ENCODE results near the gene CREB1.

The CREB1 gene

DNA sequence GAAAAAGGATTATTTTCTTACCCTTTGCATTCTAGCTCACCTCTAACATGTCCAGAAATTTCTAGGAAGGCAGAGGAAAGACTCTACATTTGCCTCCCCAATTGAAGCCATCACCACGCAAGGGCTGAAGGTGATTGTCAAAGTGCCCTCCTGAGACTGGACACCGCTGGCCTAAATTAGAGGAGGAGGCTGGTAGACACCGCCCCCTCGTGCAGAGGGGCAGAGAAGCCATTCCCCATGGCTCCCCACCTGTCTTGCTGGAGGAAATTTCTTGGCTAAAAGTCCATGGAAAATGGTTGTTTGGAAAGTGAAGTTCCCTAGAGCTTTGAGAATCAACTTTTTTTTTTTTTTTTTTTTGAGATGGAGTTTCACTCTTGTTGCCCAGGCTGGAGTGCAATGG is 31.3 kb upstream of the CREB1 start:
- H3K4me1 ChIP-seq (ENCODE audit: control insufficient read depth in 1 of 2, insufficient read depth in 2 of 2, low read length in 2 of 2) = no peaks in the 10 kb centered on the region
- no CpG with 5 or more reads among the region's 4 CpGs for WGBS (ENCODE audit: extremely low coverage, insufficient coverage, insufficient read length)
- H4K12ac ChIP-seq (ENCODE audit: low read depth, low read length) = no peak overlapping the region
- no peak overlapping the region for H3K4me3 ChIP-seq (ENCODE audit: low read depth, low read length)
- no peaks in the 10 kb centered on the region for H3K79me2 ChIP-seq (ENCODE audit: control insufficient read depth, insufficient read depth, low read length, poor library complexity)
- no peak overlapping the region for H3K18ac ChIP-seq (ENCODE audit: low read length)
- H2BK120ac ChIP-seq (ENCODE audit: insufficient read depth, low read length, poor library complexity) = no peak overlapping the region
- H2BK5ac ChIP-seq (ENCODE audit: low read depth, low read length, poor library complexity) = no peak overlapping the region
- no peaks in the 10 kb centered on the region for H3K27me3 ChIP-seq (ENCODE audit: insufficient read depth, low read length)
- H3K36me3 ChIP-seq (ENCODE audit: control insufficient read depth in 1 of 2, insufficient read depth in 2 of 2, low read length in 2 of 2) = no peaks in the 10 kb centered on the region
- H3K9me3 ChIP-seq (ENCODE audit: insufficient read depth, low read depth, low read length) = no peaks in the 10 kb centered on the region
- no peak overlapping the region for H3K4ac ChIP-seq (ENCODE audit: low read depth, low read length)
- H3K9ac ChIP-seq (ENCODE audit: low read length) = no peak overlapping the region
- H3K14ac ChIP-seq (ENCODE audit: low read length) = no peak overlapping the region
- H4K91ac ChIP-seq (ENCODE audit: low read depth, low read length) = no peak overlapping the region
- H3K4me2 ChIP-seq (ENCODE audit: low read length) = no peak overlapping the region
- H2AK5ac ChIP-seq (ENCODE audit: low read length) = no peak overlapping the region
- no peak overlapping the region for H2AFZ ChIP-seq (ENCODE audit: insufficient read depth, low read length, poor library complexity)
- no peak for DNase-seq
- no peak overlapping the region for H3K23ac ChIP-seq (ENCODE audit: low read length)
- H3K27ac ChIP-seq (ENCODE audit: low read depth, low read length) = no peak overlapping the region
- no peak overlapping the region for H4K8ac ChIP-seq (ENCODE audit: low read depth, low read length)
- H2BK12ac ChIP-seq (ENCODE audit: low read length) = no peak overlapping the region
- H3K79me1 ChIP-seq (ENCODE audit: low read length) = no peaks in the 10 kb centered on the region

- no peaks in the 10 kb centered on the region for H3K27me3 ChIP-seq (ENCODE audit: insufficient read depth, low read length)
- no peaks in the 10 kb centered on the region for H3K79me1 ChIP-seq (ENCODE audit: low read length)
- H2BK120ac ChIP-seq (ENCODE audit: insufficient read depth, low read length, poor library complexity) = no peak overlapping the region
- no peak overlapping the region for H2BK12ac ChIP-seq (ENCODE audit: low read length)
- H4K8ac ChIP-seq (ENCODE audit: low read depth, low read length) = no peak overlapping the region
- DNase-seq = peak; percentile 82 to 89
- H3K18ac ChIP-seq (ENCODE audit: low read length) = no peak overlapping the region
- no peak overlapping the region for H4K12ac ChIP-seq (ENCODE audit: low read depth, low read length)
- H3K14ac ChIP-seq (ENCODE audit: low read length) = no peak overlapping the region
- H3K4me3 ChIP-seq (ENCODE audit: low read depth, low read length) = no peak overlapping the region
- no peak overlapping the region for H2BK5ac ChIP-seq (ENCODE audit: low read depth, low read length, poor library complexity)
- no peak overlapping the region for H2AK5ac ChIP-seq (ENCODE audit: low read length)
- no peaks in the 10 kb centered on the region for H3K79me2 ChIP-seq (ENCODE audit: control insufficient read depth, insufficient read depth, low read length, poor library complexity)
- H4K91ac ChIP-seq (ENCODE audit: low read depth, low read length) = no peak overlapping the region
- no peak overlapping the region for H2AFZ ChIP-seq (ENCODE audit: insufficient read depth, low read length, poor library complexity)
- no peak overlapping the region for H3K4me2 ChIP-seq (ENCODE audit: low read length)
- H3K27ac ChIP-seq (ENCODE audit: low read depth, low read length) = no peak overlapping the region
- H3K4ac ChIP-seq (ENCODE audit: low read depth, low read length) = no peak overlapping the region
- no peaks in the 10 kb centered on the region for H3K9me3 ChIP-seq (ENCODE audit: insufficient read depth, low read depth, low read length)
- H3K4me1 ChIP-seq (ENCODE audit: control insufficient read depth in 1 of 2, insufficient read depth in 2 of 2, low read length in 2 of 2) = no peaks in the 10 kb centered on the region
- no CpG with 5 or more reads among the region's 1 CpG for WGBS (ENCODE audit: extremely low coverage, insufficient coverage, insufficient read length)
- H3K36me3 ChIP-seq (ENCODE audit: control insufficient read depth in 1 of 2, insufficient read depth in 2 of 2, low read length in 2 of 2) = no peaks in the 10 kb centered on the region
- H3K9ac ChIP-seq (ENCODE audit: low read length) = no peak overlapping the region
- no peak overlapping the region for H3K23ac ChIP-seq (ENCODE audit: low read length)
Observed at GRCh38 chr2:207499114-207499513, 30.6 kb upstream of the CREB1 start.

DNA sequence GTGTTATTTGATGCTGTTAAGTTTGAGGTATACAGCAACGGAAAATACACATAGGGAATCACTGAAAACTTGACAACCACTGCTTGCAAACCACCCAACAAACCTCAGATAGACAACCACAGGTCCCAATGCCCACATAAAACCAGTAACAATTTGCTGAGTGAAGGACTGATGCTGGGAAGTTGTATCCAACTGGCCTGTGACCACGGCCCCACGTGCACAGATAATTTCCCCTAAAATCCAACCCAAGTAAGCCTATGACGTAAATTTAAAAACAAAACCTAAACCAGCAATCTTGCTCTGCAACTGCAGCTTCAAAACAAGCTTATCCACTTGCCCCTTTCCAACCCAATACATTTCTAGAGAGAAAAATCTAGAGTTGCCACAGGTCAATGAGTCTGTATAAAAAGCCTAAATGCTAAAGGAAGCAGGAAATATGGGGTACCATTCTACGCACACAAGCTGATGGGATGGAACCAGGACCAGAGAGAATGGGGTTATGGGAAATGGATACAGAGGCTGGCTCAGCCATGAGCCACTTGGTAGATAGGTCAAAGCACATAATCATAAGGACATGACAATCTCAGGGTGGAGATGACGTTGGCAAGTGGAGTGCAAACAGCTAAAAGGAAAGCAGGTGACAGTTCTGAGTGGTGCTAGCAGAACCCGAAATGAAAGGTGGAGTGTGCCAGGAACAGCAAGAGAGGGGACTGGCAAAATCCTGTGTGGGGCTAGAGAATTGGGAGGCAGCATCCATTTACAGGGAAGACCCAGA is 27.8 kb upstream of the CREB1 start:
- Histone ChIP-seq H3K27ac (ENCODE audit: low read depth, low read length) (no peak overlapping the region), H3K4me2 (ENCODE audit: low read length) (no peak overlapping the region), H3K36me3 (ENCODE audit: control insufficient read depth in 1 of 2, insufficient read depth in 2 of 2, low read length in 2 of 2) (no peaks in the 10 kb centered on the region), H3K27me3 (ENCODE audit: insufficient read depth, low read length) (no peaks in the 10 kb centered on the region), H2BK12ac (ENCODE audit: low read length) (no peak overlapping the region), H4K8ac (ENCODE audit: low read depth, low read length) (no peak overlapping the region), H2AFZ (ENCODE audit: insufficient read depth, low read length, poor library complexity) (no peak overlapping the region), H3K79me2 (ENCODE audit: control insufficient read depth, insufficient read depth, low read length, poor library complexity) (no peaks in the 10 kb centered on the region), H2BK5ac (ENCODE audit: low read depth, low read length, poor library complexity) (no peak overlapping the region), H3K79me1 (ENCODE audit: low read length) (no peaks in the 10 kb centered on the region), H3K18ac (ENCODE audit: low read length) (no peak overlapping the region), H3K14ac (ENCODE audit: low read length) (no peak overlapping the region), H3K23ac (ENCODE audit: low read length) (no peak overlapping the region), H3K9ac (ENCODE audit: low read length) (no peak overlapping the region), H3K4me3 (ENCODE audit: low read depth, low read length) (no peak overlapping the region), H4K91ac (ENCODE audit: low read depth, low read length) (no peak overlapping the region), H3K9me3 (ENCODE audit: insufficient read depth, low read depth, low read length) (no peaks in the 10 kb centered on the region), H2AK5ac (ENCODE audit: low read length) (no peak overlapping the region), H3K4me1 (ENCODE audit: control insufficient read depth in 1 of 2, insufficient read depth in 2 of 2, low read length in 2 of 2) (no peaks in the 10 kb centered on the region), H4K12ac (ENCODE audit: low read depth, low read length) (no peak overlapping the region), H2BK120ac (ENCODE audit: insufficient read depth, low read length, poor library complexity) (no peak overlapping the region), H3K4ac (ENCODE audit: low read depth, low read length) (no peak overlapping the region)
- no CpG with 5 or more reads among the region's 7 CpGs for WGBS (ENCODE audit: extremely low coverage, insufficient coverage, insufficient read length)
- peak in 1 of 2 donors; percentile 17 for DNase-seq

DNA sequence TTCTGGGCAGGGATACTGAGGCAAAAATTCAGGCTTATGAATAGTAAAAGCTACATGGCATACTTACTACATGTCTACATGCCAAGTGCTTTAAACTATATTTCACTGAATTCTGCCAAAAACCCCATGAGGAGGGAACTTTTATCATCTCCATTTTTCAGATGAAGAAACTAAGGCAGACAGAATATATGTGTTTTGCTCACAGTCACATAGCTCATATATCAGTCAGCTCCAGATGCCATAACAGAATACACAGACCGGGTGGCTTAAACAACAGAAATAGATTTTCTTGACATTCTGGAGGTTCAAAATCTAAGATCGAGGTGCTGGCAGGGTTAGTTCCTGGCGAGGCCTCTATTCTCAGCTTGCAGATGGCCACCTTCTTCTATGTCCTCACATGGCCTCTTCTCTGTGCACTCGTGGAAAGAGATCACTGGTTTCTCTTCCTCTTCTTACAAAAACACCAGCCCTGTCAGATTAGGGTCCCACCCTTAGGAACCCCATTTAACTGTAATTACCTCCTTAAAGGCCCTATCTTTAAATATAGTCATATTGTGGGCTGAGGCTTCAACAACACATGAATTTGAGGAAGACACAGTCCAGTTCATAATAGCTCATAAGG is 27.1 kb upstream of the CREB1 start:
- WGBS (ENCODE audit: extremely low coverage, insufficient coverage, insufficient read length) = no CpG with 5 or more reads among the region's 4 CpGs
- Histone ChIP-seq H3K9me3 (ENCODE audit: insufficient read depth, low read depth, low read length) (no peaks in the 10 kb centered on the region), H3K79me2 (ENCODE audit: control insufficient read depth, insufficient read depth, low read length, poor library complexity) (no peaks in the 10 kb centered on the region)

More for the DNA sequence above, 27.1 kb upstream of the CREB1 start:
- Histone ChIP-seq H3K9ac (ENCODE audit: low read length) (no peak overlapping the region), H3K27ac (ENCODE audit: low read depth, low read length) (no peak overlapping the region), H3K4ac (ENCODE audit: low read depth, low read length) (no peak overlapping the region), H3K79me1 (ENCODE audit: low read length) (no peaks in the 10 kb centered on the region), H2AK5ac (ENCODE audit: low read length) (no peak overlapping the region), H3K4me1 (ENCODE audit: control insufficient read depth in 1 of 2, insufficient read depth in 2 of 2, low read length in 2 of 2) (no peaks in the 10 kb centered on the region), H4K12ac (ENCODE audit: low read depth, low read length) (no peak overlapping the region), H3K27me3 (ENCODE audit: insufficient read depth, low read length) (no peaks in the 10 kb centered on the region), H2BK5ac (ENCODE audit: low read depth, low read length, poor library complexity) (no peak overlapping the region), H2AFZ (ENCODE audit: insufficient read depth, low read length, poor library complexity) (no peak overlapping the region), H2BK120ac (ENCODE audit: insufficient read depth, low read length, poor library complexity) (no peak overlapping the region), H2BK12ac (ENCODE audit: low read length) (no peak overlapping the region), H3K18ac (ENCODE audit: low read length) (no peak overlapping the region), H3K23ac (ENCODE audit: low read length) (no peak overlapping the region), H4K8ac (ENCODE audit: low read depth, low read length) (no peak overlapping the region), H4K91ac (ENCODE audit: low read depth, low read length) (no peak overlapping the region), H3K4me3 (ENCODE audit: low read depth, low read length) (no peak overlapping the region), H3K14ac (ENCODE audit: low read length) (no peak overlapping the region), H3K36me3 (ENCODE audit: control insufficient read depth in 1 of 2, insufficient read depth in 2 of 2, low read length in 2 of 2) (no peaks in the 10 kb centered on the region), H3K4me2 (ENCODE audit: low read length) (no peak overlapping the region)
- DNase-seq = peak in 1 of 2 donors; percentile 14
